ENCODE results near the gene SMO. TPM values are rescaled to one million over a fixed set of nuclear protein-coding genes. Genes with fewer than 3 reads are reported as not detected.

Gene SMO
- total RNA-seq, 1 experiment from 2014 or later: 12.8 TPM

DNA sequence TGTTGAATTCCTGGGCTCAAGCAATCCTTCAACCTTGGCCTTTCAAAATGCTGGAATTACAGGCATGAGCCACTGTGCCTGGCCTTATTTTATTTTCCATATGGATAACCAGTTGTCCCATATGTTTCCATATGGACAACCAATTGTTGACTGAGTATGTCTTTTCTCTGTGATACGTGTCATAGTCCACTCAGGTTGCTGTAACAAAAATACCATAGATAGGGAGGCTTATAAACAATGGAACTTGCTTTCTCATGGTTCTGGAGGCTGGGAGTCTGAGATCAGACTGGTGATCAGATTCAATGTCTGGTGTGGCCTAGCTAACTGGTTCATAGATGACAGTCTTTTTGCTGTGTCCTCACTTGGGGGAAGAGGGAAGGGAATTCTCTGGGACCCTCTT is 55.8 kb downstream of the SMO start (continued):
- TF ChIP-seq YY1 (IDR thresholded peaks at IDR 0.05; ENCODE audit: extremely low read depth, insufficient replicate concordance, low read depth, low read length) (no peak), FOSL1 (IDR thresholded peaks at IDR 0.05; ENCODE audit: low read depth) (no peak)
- TF ChIP-seq, protein P1, sequence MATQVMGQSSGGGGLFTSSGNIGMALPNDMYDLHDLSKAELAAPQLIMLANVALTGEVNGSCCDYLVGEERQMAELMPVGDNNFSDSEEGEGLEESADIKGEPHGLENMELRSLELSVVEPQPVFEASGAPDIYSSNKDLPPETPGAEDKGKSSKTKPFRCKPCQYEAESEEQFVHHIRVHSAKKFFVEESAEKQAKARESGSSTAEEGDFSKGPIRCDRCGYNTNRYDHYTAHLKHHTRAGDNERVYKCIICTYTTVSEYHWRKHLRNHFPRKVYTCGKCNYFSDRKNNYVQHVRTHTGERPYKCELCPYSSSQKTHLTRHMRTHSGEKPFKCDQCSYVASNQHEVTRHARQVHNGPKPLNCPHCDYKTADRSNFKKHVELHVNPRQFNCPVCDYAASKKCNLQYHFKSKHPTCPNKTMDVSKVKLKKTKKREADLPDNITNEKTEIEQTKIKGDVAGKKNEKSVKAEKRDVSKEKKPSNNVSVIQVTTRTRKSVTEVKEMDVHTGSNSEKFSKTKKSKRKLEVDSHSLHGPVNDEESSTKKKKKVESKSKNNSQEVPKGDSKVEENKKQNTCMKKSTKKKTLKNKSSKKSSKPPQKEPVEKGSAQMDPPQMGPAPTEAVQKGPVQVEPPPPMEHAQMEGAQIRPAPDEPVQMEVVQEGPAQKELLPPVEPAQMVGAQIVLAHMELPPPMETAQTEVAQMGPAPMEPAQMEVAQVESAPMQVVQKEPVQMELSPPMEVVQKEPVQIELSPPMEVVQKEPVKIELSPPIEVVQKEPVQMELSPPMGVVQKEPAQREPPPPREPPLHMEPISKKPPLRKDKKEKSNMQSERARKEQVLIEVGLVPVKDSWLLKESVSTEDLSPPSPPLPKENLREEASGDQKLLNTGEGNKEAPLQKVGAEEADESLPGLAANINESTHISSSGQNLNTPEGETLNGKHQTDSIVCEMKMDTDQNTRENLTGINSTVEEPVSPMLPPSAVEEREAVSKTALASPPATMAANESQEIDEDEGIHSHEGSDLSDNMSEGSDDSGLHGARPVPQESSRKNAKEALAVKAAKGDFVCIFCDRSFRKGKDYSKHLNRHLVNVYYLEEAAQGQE (IDR thresholded peaks at IDR 0.05; ENCODE audit: low read depth): no peak

GRCh38 chr7:129245533-129245932 is 57.1 kb downstream of the SMO start:
- Histone ChIP-seq H3K4me2 (ENCODE audit: low read length) (no peak overlapping the region), H4K20me1 (ENCODE audit: insufficient read depth) (no peaks in the 10 kb centered on the region), H2AFZ (ENCODE audit: low read depth, low read length, poor library complexity, severe bottlenecking) (no peak overlapping the region), H3K9me2 (ENCODE audit: insufficient read depth) (no peaks in the 10 kb centered on the region), H3K4me3 (replicated peaks in 1 of 2; ENCODE audit: low read depth in 1 of 2, low read length in 2 of 2) (no peak overlapping the region), H3K9me3 (ENCODE audit: control insufficient read depth in 1 of 2, insufficient read depth in 1 of 2, low read depth in 1 of 2, low read length in 2 of 2) (no peaks in the 10 kb centered on the region), H3K27ac (ENCODE audit: low read depth, low read length) (no peak overlapping the region), H3K9ac (ENCODE audit: low read length) (no peak overlapping the region), H3K36me3 (ENCODE audit: control insufficient read depth in 1 of 2, insufficient read depth in 2 of 2, low read length in 2 of 2) (no peaks in the 10 kb centered on the region), H3K79me2 (ENCODE audit: insufficient read depth, low read length) (0 out of 2 replicates have a peak, but pooled peaks cover 3% of the 10 kb centered on the region), H3K4me1 (ENCODE audit: control insufficient read depth in 1 of 2, insufficient read depth in 2 of 2, low read length in 2 of 2) (no peaks in the 10 kb centered on the region), H3K27me3 (ENCODE audit: insufficient read depth, low read length) (no peaks in the 10 kb centered on the region)
- ATAC-seq (no peak), DNase-seq (ENCODE audit: low read depth, low spot score) (no peak)
- BruUV-seq (replicated peaks): no TSS peak
- intact Hi-C loops (cut with micrococcal nuclease): no loop called here
- ChIA-PET RAD21 (ENCODE audit: low non-redundant PET in 1 of 2, low total read pairs in 2 of 2, uncharacterized antibody in 2 of 2, unreplicated experiment in 2 of 2) (no interaction called here), POLR2A (no interaction called here), CTCF (no interaction called here)
- TF ChIP-seq, protein P2, sequence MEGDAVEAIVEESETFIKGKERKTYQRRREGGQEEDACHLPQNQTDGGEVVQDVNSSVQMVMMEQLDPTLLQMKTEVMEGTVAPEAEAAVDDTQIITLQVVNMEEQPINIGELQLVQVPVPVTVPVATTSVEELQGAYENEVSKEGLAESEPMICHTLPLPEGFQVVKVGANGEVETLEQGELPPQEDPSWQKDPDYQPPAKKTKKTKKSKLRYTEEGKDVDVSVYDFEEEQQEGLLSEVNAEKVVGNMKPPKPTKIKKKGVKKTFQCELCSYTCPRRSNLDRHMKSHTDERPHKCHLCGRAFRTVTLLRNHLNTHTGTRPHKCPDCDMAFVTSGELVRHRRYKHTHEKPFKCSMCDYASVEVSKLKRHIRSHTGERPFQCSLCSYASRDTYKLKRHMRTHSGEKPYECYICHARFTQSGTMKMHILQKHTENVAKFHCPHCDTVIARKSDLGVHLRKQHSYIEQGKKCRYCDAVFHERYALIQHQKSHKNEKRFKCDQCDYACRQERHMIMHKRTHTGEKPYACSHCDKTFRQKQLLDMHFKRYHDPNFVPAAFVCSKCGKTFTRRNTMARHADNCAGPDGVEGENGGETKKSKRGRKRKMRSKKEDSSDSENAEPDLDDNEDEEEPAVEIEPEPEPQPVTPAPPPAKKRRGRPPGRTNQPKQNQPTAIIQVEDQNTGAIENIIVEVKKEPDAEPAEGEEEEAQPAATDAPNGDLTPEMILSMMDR (IDR thresholded peaks at IDR 0.05 in 2 of 3, conservative IDR thresholded peaks at IDR 0.05 in 1 of 3; ENCODE audit: borderline replicate concordance in 1 of 3, insufficient read depth in 1 of 3, low read depth in 2 of 3, low read length in 2 of 3): no peak
- TF ChIP-seq TCF7L2 (IDR thresholded peaks at IDR 0.05; ENCODE audit: borderline replicate concordance, extremely low read depth, insufficient read depth, insufficient read length) (no peak), POLR2A (IDR thresholded peaks at IDR 0.05; ENCODE audit: borderline replicate concordance, extremely low read depth, insufficient read depth, insufficient read length) (no peak), FOSL1 (IDR thresholded peaks at IDR 0.05; ENCODE audit: low read depth) (no peak), ELF1 (IDR thresholded peaks at IDR 0.05; ENCODE audit: borderline replicate concordance, low read depth) (no peak)
